HepG2 (cell line): Measurements from ENCODE around the gene RANBP2. TPM values are rescaled to one million over a fixed set of nuclear protein-coding genes. Genes with fewer than 3 reads are reported as not detected.

Experiments used
- ATAC-seq: fragments of 200-7000 bp; cut with Tn5 transposase; 3 replicates; pipeline ENCODE4 v1.9.1; 2020; ENCODE audit warnings: mild to moderate bottlenecking, moderate library complexity
- BruUV-seq: library from RNA; stranded (reverse); fragments of 400-500 nt; replicated peaks from 2 replicates; lab custom pipeline; 2021; lab: Mats Ljungman, UMichigan
- CTCF ChIA-PET: fragments of 300-600 bp; formaldehyde crosslinking; extraction: SDS; loops from one replicate; lab custom pipeline; 2021; ENCODE audit warnings: low total read pairs, inconsistent platforms, low intra/inter-chr PET ratio; lab: Yijun Ruan, JAX
- POLR2A ChIA-PET: fragments of 350-600 bp; sonication (Branson Sonifier 250); formaldehyde crosslinking; loops from one replicate; lab custom pipeline; 2020; ENCODE audit warnings: antibody characterized with exemption, inconsistent platforms; lab: Yijun Ruan, JAX
- DNase-seq: peaks from one replicate; pipeline ENCODE4 v3.0.0-alpha.2; 2015; ENCODE audit warnings: low spot score
- FAIRE-seq: peaks from 3 replicates; lab custom pipeline; 2011; peaks lifted over from hg19 to GRCh38; lab: Jason Lieb, UNC
- H2AFZ ChIP-seq: one replicate; pipeline ENCODE4 v1.6.1; 2011; ENCODE audit warnings: low read length, inconsistent platforms
- H3K27ac ChIP-seq: fragments of 300-600 bp; 3 replicates; pipeline ENCODE4 v1.8.0; 2011; ENCODE audit warnings: mixed run types, mild to moderate bottlenecking, mixed read lengths, low read length, inconsistent platforms; ENCODE audit not compliant: insufficient read depth; ENCODE audit errors: extremely low read length
- H3K27me3 ChIP-seq, 2 experiments: fragments of 200-600 bp in 1 of 2; 2 replicates in 1 of 2; 3 replicates in 1 of 2; pipeline versions ENCODE4 v1.6.0 to v1.8.0; 2011; ENCODE audit warnings: low read length in 2 of 2, mild to moderate bottlenecking in 2 of 2, moderate library complexity in 2 of 2, inconsistent platforms in 1 of 2; ENCODE audit not compliant: insufficient read depth in 2 of 2, control insufficient read depth in 1 of 2
- H3K36me3 ChIP-seq, 2 experiments: fragments of 200-600 bp in 1 of 2; replicated peaks in 1 of 2; 2 replicates in 1 of 2; 3 replicates in 1 of 2; pipeline versions ENCODE4 v1.5.1 to v1.8.0; 2011; ENCODE audit warnings: low read length in 2 of 2, inconsistent platforms in 1 of 2; ENCODE audit not compliant: insufficient read depth in 2 of 2, control insufficient read depth in 1 of 2
- H3K4me1 ChIP-seq: 2 replicates; pipeline ENCODE4 v1.5.1; 2012; ENCODE audit warnings: low read length, inconsistent platforms; ENCODE audit not compliant: insufficient read depth
- H3K4me2 ChIP-seq: 2 replicates; pipeline ENCODE4 v1.6.0; 2011; ENCODE audit warnings: low read depth, low read length, inconsistent platforms
- H3K4me3 ChIP-seq, 3 experiments: fragments of 200-600 bp in 1 of 3; sonication (generic), shearing (Covaris generic) in 1 of 3; replicated peaks in 1 of 3; 2 replicates each; pipeline ENCODE4 v1.5.1; 2011 to 2016; ENCODE audit warnings: low read length in 3 of 3, inconsistent platforms in 2 of 3, low read depth in 2 of 3, mild to moderate bottlenecking in 2 of 3, control low read depth in 1 of 3, mixed read lengths in 1 of 3; ENCODE audit not compliant: insufficient read depth in 1 of 3
- H3K79me2 ChIP-seq: one replicate; pipeline ENCODE4 v1.6.1; 2011; ENCODE audit warnings: low read length, inconsistent platforms; ENCODE audit not compliant: insufficient read depth
- H3K9ac ChIP-seq: 2 replicates; pipeline ENCODE4 v1.6.0; 2011; ENCODE audit warnings: mild to moderate bottlenecking, low read depth, low read length, inconsistent platforms; ENCODE audit not compliant: insufficient read depth
- H3K9me3 ChIP-seq: 2 replicates; pipeline ENCODE4 v1.5.1; 2012; ENCODE audit warnings: mild to moderate bottlenecking, low read length
- H4K20me1 ChIP-seq: 2 replicates; pipeline ENCODE4 v1.6.0; 2011; ENCODE audit warnings: inconsistent platforms, mild to moderate bottlenecking, low read length, moderate library complexity; ENCODE audit not compliant: insufficient read depth
- ERF ChIP-seq: IDR thresholded peaks from 2 replicates; pipeline ENCODE4 v1.6.1; 2018; ENCODE audit warnings: missing biosample characterization, missing genetic modification reagents
- ETV5 ChIP-seq: IDR thresholded peaks from 2 replicates; pipeline ENCODE4 v1.6.1; 2018; ENCODE audit warnings: missing biosample characterization, missing genetic modification reagents, inconsistent platforms, borderline replicate concordance
- HNF4G ChIP-seq, 2 experiments: sonication (generic) in 1 of 2; formaldehyde crosslinking in 1 of 2; IDR thresholded peaks; 2 replicates each; pipeline versions ENCODE4 v1.4.0 to v1.6.1; 2011 to 2020; ENCODE audit warnings: borderline replicate concordance in 2 of 2, low read depth in 2 of 2, mild to moderate bottlenecking in 2 of 2, low read length in 1 of 2, missing genetic modification reagents in 1 of 2, moderate library complexity in 1 of 2
- MAFG ChIP-seq: sonication (generic); formaldehyde crosslinking; IDR thresholded peaks from 2 replicates; pipeline ENCODE4 v1.5.1; 2020; ENCODE audit warnings: mild to moderate bottlenecking, missing genetic modification reagents
- PHF21A ChIP-seq: sonication (generic); formaldehyde crosslinking; IDR thresholded peaks from 2 replicates; pipeline ENCODE4 v1.5.0; 2020; ENCODE audit warnings: mild to moderate bottlenecking, missing genetic modification reagents
- PLRG1 ChIP-seq: fragments of 450-650 bp; conservative IDR thresholded peaks from 2 replicates; pipeline ENCODE4 v1.6.1; 2016
- SALL1 ChIP-seq: sonication (generic); formaldehyde crosslinking; IDR thresholded peaks from 2 replicates; pipeline ENCODE4 v1.8.0; 2022; ENCODE audit warnings: mild to moderate bottlenecking, missing genetic modification reagents
- SMAD9 ChIP-seq: sonication (generic); formaldehyde crosslinking; IDR thresholded peaks from 2 replicates; pipeline ENCODE4 v1.5.1; 2020; ENCODE audit warnings: mild to moderate bottlenecking, missing genetic modification reagents
- ZC3H13 ChIP-seq: sonication (generic); formaldehyde crosslinking; IDR thresholded peaks from 2 replicates; pipeline ENCODE4 v1.8.1; 2023; ENCODE audit warnings: mild to moderate bottlenecking, missing genetic modification reagents, moderate library complexity
- ZHX1 ChIP-seq: sonication (generic); formaldehyde crosslinking; IDR thresholded peaks from 2 replicates; pipeline ENCODE4 v1.8.1; 2022; ENCODE audit warnings: low read depth, mild to moderate bottlenecking, missing genetic modification reagents
- ZMYM4 ChIP-seq: sonication (generic); formaldehyde crosslinking; IDR thresholded peaks from 2 replicates; pipeline ENCODE4 v1.8.1; 2023; ENCODE audit warnings: mild to moderate bottlenecking, missing genetic modification reagents
- ZNF569 ChIP-seq: sonication (generic); formaldehyde crosslinking; IDR thresholded peaks from 2 replicates; pipeline ENCODE4 v1.5.0; 2020; ENCODE audit warnings: mild to moderate bottlenecking, missing genetic modification reagents, moderate library complexity, borderline replicate concordance
- ZNF713 ChIP-seq: sonication (generic); formaldehyde crosslinking; IDR thresholded peaks from 2 replicates; pipeline ENCODE4 v1.4.0; 2020; ENCODE audit warnings: mild to moderate bottlenecking, missing genetic modification reagents
- ZNF720 ChIP-seq: sonication (generic); formaldehyde crosslinking; IDR thresholded peaks from 2 replicates; pipeline ENCODE4 v1.4.0; 2020; ENCODE audit warnings: missing genetic modification reagents
- ZNF746 ChIP-seq: sonication (generic); formaldehyde crosslinking; IDR thresholded peaks from 2 replicates; pipeline ENCODE4 v1.8.0; 2022; ENCODE audit warnings: mild to moderate bottlenecking, missing genetic modification reagents
- WGBS: methylation state at CpG from one replicate; pipeline ENCODE4 v1.1.6; 2017; ENCODE audit warnings: low lambda C conversion rate; 5-methylcytosine and 5-hydroxymethylcytosine counted together
- in situ Hi-C: cut with HindIII; loops from 2 replicates; pipeline ENCODE4 v1.10.0; 2017; ENCODE audit warnings: low pct_unique_long_range_greater_than_20kb; ENCODE audit not compliant: extremely low pct_ligation_motif_present
- intact Hi-C: fragments of 100-400 bp; cut with micrococcal nuclease; formaldehyde crosslinking; loops from one replicate; pipeline ENCODE4 v1.10.0; 2022; ENCODE audit not compliant: unreplicated experiment
- polyA plus RNA-seq, 8 experiments: library from polyadenylated mRNA; depleted of rRNA in 3 of 8; stranded (reverse) in 7 of 8; unstranded in 1 of 8; fragments of >200 nt; fragmentation: Illumina TruSeq in 4 of 8; extraction: Trizol in 4 of 8; gene quantifications; 2 replicates each; pipeline versions ENCODE4 v1.2.1 to v1.2.3, GENCODE V29; 2011 to 2016; ENCODE audit warnings: low read depth in 4 of 8, missing spikeins in 1 of 8, mixed read lengths in 1 of 8; ENCODE audit not compliant: insufficient read depth in 1 of 8
- total RNA-seq, 5 experiments: library from RNA; depleted of rRNA; stranded (reverse); fragments of >200 nt; fragmentation: Illumina TruSeq; extraction: Trizol; gene quantifications; 2 replicates each; pipeline ENCODE4 v1.2.3, GENCODE V29; 2016; ENCODE audit warnings: low read depth in 1 of 5

RANBP2 gene
- total and polyA plus RNA-seq, 2 of the 13 experiments (the other 11 are each of a cell fraction or from before 2014, with no cell fraction given): 12.2 to 87.0 TPM

DNA sequence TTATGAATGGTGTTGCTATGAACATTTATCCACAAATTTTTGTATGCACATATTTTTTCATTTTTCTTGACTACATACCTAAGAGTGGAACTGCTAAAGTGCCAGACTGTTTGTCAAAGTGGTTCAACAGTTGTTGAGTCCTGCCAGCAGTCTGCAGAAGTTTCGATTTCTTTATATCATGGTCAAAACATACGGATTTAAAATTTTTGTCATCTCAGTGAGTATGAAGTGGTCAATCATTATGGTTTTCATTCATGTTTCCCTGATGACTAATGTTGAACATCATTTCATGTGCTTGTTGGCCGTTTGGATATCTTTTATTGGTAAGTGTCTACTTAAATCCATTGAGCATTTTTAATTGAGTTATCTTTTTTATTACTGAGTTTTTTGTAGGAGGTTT lies 106.5 kb downstream of the RANBP2 start:
- POLR2A ChIA-PET: no interaction called here
- Histone ChIP-seq H3K27me3 (no peaks in the 10 kb centered on the region), H3K9ac (no peak overlapping the region), H3K4me1 (peaks cover 13% of the 10 kb centered on the region), H3K9me3 (no peaks in the 10 kb centered on the region), H3K4me2 (no peak overlapping the region), H4K20me1 (no peaks in the 10 kb centered on the region), H3K79me2 (no peaks in the 10 kb centered on the region), H2AFZ (no peak overlapping the region), H3K36me3 (peaks cover 0 to 12% of the 10 kb centered on the region in 2 experiments; a peak in 2 of 5 replicates), H3K4me3 (no peak overlapping the region), H3K27ac (no peak overlapping the region)
- no TSS peak for BruUV-seq
- intact Hi-C loops: no loop called here
- FAIRE-seq: no peak
- CTCF ChIA-PET: no interaction called here
- ATAC-seq: no peak
- in situ Hi-C loops: no loop called here
- WGBS: 99% methylated on average over 3 of the region's 3 CpGs
- no peak for DNase-seq
- TF ChIP-seq ZNF569 (CRISPR knock-in tag) (no peak), ERF (CRISPR knock-in tag) (no peak), SMAD9 (CRISPR knock-in tag) (no peak), ZNF713 (CRISPR knock-in tag) (no peak), HNF4G (IDR thresholded peaks at IDR 0.05; ENCODE audit: borderline replicate concordance, low read depth, low read length) (no peak), HNF4G (CRISPR knock-in tag; IDR thresholded peaks at IDR 0.05; ENCODE audit: borderline replicate concordance, low read depth) (no peak), ZMYM4 (CRISPR knock-in tag) (no peak), ETV5 (no peak), ZNF720 (CRISPR knock-in tag) (no peak), ZC3H13 (no peak), ZNF746 (CRISPR knock-in tag) (no peak), MAFG (CRISPR knock-in tag) (no peak), SALL1 (no peak), ZHX1 (CRISPR knock-in tag) (no peak), PHF21A (CRISPR knock-in tag) (no peak), PLRG1 (no peak)
